Right lobe of liver (tissue), 4 donors: ENCODE measurements around the gene RFFL.

Experiments used
- CTCF ChIP-seq, 4 donors: fragments of 200-600 bp in 3 of 4; fragments of 450-650 bp in 1 of 4; IDR thresholded peaks; one replicate each; pipeline versions ENCODE4 v1.5.1 to v1.8.0; 2016 to 2022; ENCODE audit warnings: antibody characterized with exemption in 4 of 4, mild to moderate bottlenecking in 2 of 4
- POLR2A ChIP-seq: fragments of 450-650 bp; IDR thresholded peaks from one replicate; pipeline ENCODE4 v1.6.1; 2017; ENCODE audit warnings: antibody characterized with exemption, mild to moderate bottlenecking
- donor health status: DM: no; HTN: no; CAD: no.
- donor health status: DM: no; HTN: no; CAD: no.
- donor health status: DM: no; HTN: yes; CAD: no.

- no peak for TF ChIP-seq CTCF (IDR thresholded peaks at IDR 0.05)
- TF ChIP-seq POLR2A: no peak
These were observed 22.7 kb upstream of the RFFL start for GRCh38 chr17:35086164-35086563.
